Renal pelvis (tissue), 12 donors: ENCODE measurements around the gene XRRA1. TPM values are rescaled to one million over a fixed set of nuclear protein-coding genes. Genes with fewer than 3 reads are reported as not detected.
"Not testable (repeated sequence)": the region's sequence is repeated elsewhere in the genome, so short reads cannot be mapped to it uniquely, and the experiment has no call there.

ENCODE experiments used
- DNase-seq: peaks from one replicate; pipeline ENCODE4 v3.0.0-alpha.2; 2013
- long read RNA-seq, 16 experiments: transcript quantifications; one replicate each; lab custom pipeline, GENCODE V29; 2026
- polyA plus RNA-seq, 3 donors: library from polyadenylated mRNA; unstranded; fragments of 120-200 nt; gene quantifications; one replicate each; pipeline ENCODE4 v1.2.1, GENCODE V29; 2013; ENCODE audit not compliant: insufficient read length in 3 of 3

XRRA1 gene
- polyA plus RNA-seq: 10 to 100 TPM in 2 of 3 donors, 1 to 10 TPM in 1; 8.3 to 17.4 (median 13.9) TPM
- long read RNA-seq, donor 1, partial matches to known transcripts: 567 of 585 reads
- long read RNA-seq, donor 1, other reads (novel, unspliced or antisense): 18 of 585 reads
- long read RNA-seq, donor 2, partial matches to known transcripts: 503 of 513 reads
- long read RNA-seq, donor 2, other reads (novel, unspliced or antisense): 10 of 513 reads
- long read RNA-seq, donor 3: 0 reads
- long read RNA-seq, donor 4, partial matches to known transcripts: 463 of 470 reads
- long read RNA-seq, donor 4, other reads (novel, unspliced or antisense): 7 of 470 reads
- long read RNA-seq, donor 5, partial matches to known transcripts: 192 of 192 reads
- long read RNA-seq, donor 5, other reads (novel, unspliced or antisense): 0 of 192 reads
- long read RNA-seq, donor 6, partial matches to known transcripts: 611 of 611 reads
- long read RNA-seq, donor 6, other reads (novel, unspliced or antisense): 0 of 611 reads
- long read RNA-seq, donor 7, partial matches to known transcripts: 16 of 16 reads
- long read RNA-seq, donor 7, other reads (novel, unspliced or antisense): 0 of 16 reads
- long read RNA-seq, donor 8: 0 reads
- long read RNA-seq, donor 9: 0 reads
- long read RNA-seq, donor 10, partial matches to known transcripts: 80 of 332 reads
- long read RNA-seq, donor 10, other reads (novel, unspliced or antisense): 252 of 332 reads
- long read RNA-seq, donor 11: 0 reads
- long read RNA-seq, donor 12, partial matches to known transcripts: 621 of 626 reads
- long read RNA-seq, donor 12, other reads (novel, unspliced or antisense): 5 of 626 reads
- long read RNA-seq, donor 13: 0 reads
- long read RNA-seq, donor 14: 0 reads
- long read RNA-seq, donor 15, partial matches to known transcripts: 813 of 829 reads
- long read RNA-seq, donor 15, other reads (novel, unspliced or antisense): 16 of 829 reads
- long read RNA-seq, donor 16: 0 reads

GRCh38 chr11:74948898-74949752 is at the start of gene XRRA1, which contains the start of gene SPCS2:
Gene XRRA1, minus strand, starts transcription at chr11:74949091. Its CDS starts 8,213 bp downstream, at chr11:74940878.
Gene SPCS2, plus strand, starts transcription at chr11:74949266. Its CDS starts 20 bp downstream, at chr11:74949286.
- DNase-seq: peak; percentile 96

- DNase-seq: no peak
These were observed 44.0 kb upstream of the XRRA1 start for GRCh38 chr11:74992852-74993251.

GRCh38 chr11:74990941-74991340 is 42.0 kb upstream of the XRRA1 start:
- no peak for DNase-seq

GRCh38 chr11:74990150-74990549 is 41.3 kb upstream of the XRRA1 start:
- not testable (repeated sequence) for DNase-seq

- DNase-seq: no peak
These were observed 40.4 kb upstream of the XRRA1 start for GRCh38 chr11:74989260-74989638.

GRCh38 chr11:74988541-74989259 is 39.8 kb upstream of the XRRA1 start, which contains the start of gene NEU3:
Gene NEU3, plus strand, starts transcription at chr11:74988933. Its CDS starts 128 bp downstream, at chr11:74989061.
- peak; percentile 64 for DNase-seq

GRCh38 chr11:74984730-74985129 is 35.8 kb upstream of the XRRA1 start:
- DNase-seq: no peak

- no peak for DNase-seq
These were observed 35.2 kb upstream of the XRRA1 start for GRCh38 chr11:74984070-74984469.

- no peak for DNase-seq
These were observed 33.0 kb upstream of the XRRA1 start for GRCh38 chr11:74981888-74982287.

GRCh38 chr11:74980634-74981033 is 31.7 kb upstream of the XRRA1 start:
- DNase-seq: no peak

- no peak for DNase-seq
These were observed 29.1 kb upstream of the XRRA1 start for GRCh38 chr11:74978041-74978440.

- no peak for DNase-seq
These were observed 22.5 kb upstream of the XRRA1 start for GRCh38 chr11:74971424-74971823.

- DNase-seq: no peak
These were observed 22.0 kb upstream of the XRRA1 start for GRCh38 chr11:74970852-74971395.

- no peak for DNase-seq
These were observed 17.8 kb upstream of the XRRA1 start for GRCh38 chr11:74966651-74967050.

GRCh38 chr11:74960128-74960527 is 11.2 kb upstream of the XRRA1 start:
- DNase-seq: not testable (repeated sequence)

- DNase-seq: no peak
These were observed 9.2 kb upstream of the XRRA1 start for GRCh38 chr11:74957937-74958629.

GRCh38 chr11:74956397-74957015 is 7.6 kb upstream of the XRRA1 start:
- no peak for DNase-seq

GRCh38 chr11:74954199-74954598 is 5.3 kb upstream of the XRRA1 start:
- no peak for DNase-seq

GRCh38 chr11:74953451-74953850 is 4.6 kb upstream of the XRRA1 start:
- no peak for DNase-seq
